Memory B cell (primary cell): ENCODE results near the gene PPP2R5B.

ENCODE experiments used
- ATAC-seq: fragments of 150-1000 bp; cut with Tn5 transposase; 2 replicates; pipeline ENCODE4 v1.10.0; 2021; ENCODE audit warnings: low read depth, mild to moderate bottlenecking, moderate library complexity
- DNase-seq, 2 donors: peaks; one replicate each; pipeline ENCODE4 v3.0.0; 2022; ENCODE audit warnings: low spot score in 2 of 2
- H3K27ac Mint-ChIP-seq: one replicate; pipeline ENCODE4 v1.8.0; 2022; ENCODE audit warnings: mild to moderate bottlenecking, moderate library complexity, mixed read lengths
- H3K27me3 Mint-ChIP-seq: one replicate; pipeline ENCODE4 v1.8.0; 2022; ENCODE audit warnings: mixed read lengths
- H3K36me3 Mint-ChIP-seq: one replicate; pipeline ENCODE4 v1.8.0; 2022; ENCODE audit warnings: mild to moderate bottlenecking, mixed read lengths
- H3K4me1 Mint-ChIP-seq: one replicate; pipeline ENCODE4 v1.8.0; 2022; ENCODE audit warnings: mixed read lengths
- H3K4me3 Mint-ChIP-seq: one replicate; pipeline ENCODE4 v1.8.0; 2022; ENCODE audit warnings: mild to moderate bottlenecking, moderate library complexity, mixed read lengths
- H3K9me3 Mint-ChIP-seq: one replicate; pipeline ENCODE4 v1.8.0; 2022; ENCODE audit warnings: mixed read lengths

Gene PPP2R5B

GRCh38 chr11:64894070-64894811 lies 30.2 kb upstream of the PPP2R5B start:
- Mint-ChIP-seq H3K27ac (no peak overlapping the region), H3K36me3 (peaks cover under 1% of the 10 kb centered on the region), H3K27me3 (no peaks in the 10 kb centered on the region), H3K9me3 (no peaks in the 10 kb centered on the region), H3K4me1 (peaks cover 5% of the 10 kb centered on the region), H3K4me3 (no peak overlapping the region)
- ATAC-seq (peak; percentile 99), DNase-seq (peak; percentile 91 to 97)

DNA sequence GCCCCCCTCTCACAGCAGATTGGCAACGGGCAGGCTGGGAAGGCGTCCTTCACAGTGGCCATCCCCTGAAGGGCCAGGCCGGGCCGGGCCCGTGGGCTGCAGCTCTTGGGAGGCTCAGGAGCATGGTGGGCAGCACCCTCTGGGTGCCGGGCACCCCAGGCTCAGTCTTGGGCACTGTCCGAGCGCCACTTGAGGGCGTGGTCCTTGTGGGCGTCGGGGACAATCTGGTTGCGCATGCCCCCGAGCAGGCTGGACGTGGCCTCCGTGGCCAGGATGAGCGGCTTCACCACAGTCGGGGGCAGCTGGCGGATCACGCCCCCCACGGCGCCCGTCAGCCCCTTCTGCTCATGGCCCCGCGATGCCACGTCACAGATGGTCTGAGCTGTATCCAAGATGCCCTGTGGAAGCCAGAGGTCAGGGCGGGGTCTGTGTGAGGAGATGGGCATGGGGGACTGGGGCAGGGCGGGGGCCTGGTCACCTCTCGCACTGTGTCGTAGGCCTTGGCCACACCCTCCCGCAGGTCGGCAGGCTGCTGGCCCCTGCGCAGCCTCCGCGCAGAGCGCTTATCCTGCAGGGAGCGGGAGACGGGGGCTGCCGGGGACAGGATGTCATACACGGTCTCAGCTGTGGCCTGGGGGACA lies 29.6 kb upstream of the PPP2R5B start:
- Mint-ChIP-seq H3K27ac (no peak overlapping the region), H3K27me3 (no peaks in the 10 kb centered on the region), H3K9me3 (no peaks in the 10 kb centered on the region), H3K36me3 (peaks cover 4% of the 10 kb centered on the region), H3K4me1 (peaks cover 5% of the 10 kb centered on the region), H3K4me3 (no peak overlapping the region)
- DNase-seq (no peak), ATAC-seq (no peak)

DNA sequence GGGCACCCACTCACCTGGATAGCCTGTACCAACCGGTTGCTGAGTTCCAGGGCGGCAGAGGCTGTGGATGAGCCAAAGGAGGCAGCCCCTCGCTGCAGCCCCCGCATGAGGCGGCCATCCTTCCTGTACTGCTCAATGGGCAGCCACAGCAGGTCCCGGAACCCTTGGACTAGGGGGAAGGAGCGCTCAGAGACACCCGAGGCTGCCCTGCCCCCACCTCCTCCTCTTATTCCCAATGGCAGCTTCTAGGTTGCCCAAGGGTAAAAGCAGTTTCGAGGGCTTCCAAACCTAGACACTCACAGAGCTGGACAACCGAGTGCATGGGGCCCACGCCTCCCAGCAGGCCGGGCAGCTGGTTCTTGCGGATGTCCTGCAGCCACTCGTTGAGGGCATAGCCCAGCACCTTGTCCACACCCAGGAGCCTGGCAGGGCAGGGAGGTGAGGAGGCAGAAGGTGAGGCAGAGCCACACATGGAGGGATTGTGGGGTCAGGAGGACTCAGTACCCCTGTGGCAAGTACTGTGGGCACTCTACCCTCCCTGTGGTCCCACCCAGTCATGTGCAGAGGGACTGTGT lies 28.0 kb upstream of the PPP2R5B start:
- H3K36me3 Mint-ChIP-seq, result peaks cover 7% of the 10 kb centered on the region
- no peak overlapping the region for H3K27ac Mint-ChIP-seq

GRCh38 chr11:64897381-64898075 lies 27.0 kb upstream of the PPP2R5B start:
- Mint-ChIP-seq H3K27me3 (no peaks in the 10 kb centered on the region), H3K9me3 (no peaks in the 10 kb centered on the region), H3K36me3 (peaks cover 7% of the 10 kb centered on the region), H3K4me3 (no peak overlapping the region), H3K4me1 (peaks cover 7% of the 10 kb centered on the region), H3K27ac (no peak overlapping the region)
- no peak for DNase-seq
- no peak for ATAC-seq

More for the DNA sequence above, 28.0 kb upstream of the PPP2R5B start:
- H3K9me3 Mint-ChIP-seq, result no peaks in the 10 kb centered on the region
- peaks cover 9% of the 10 kb centered on the region for H3K4me1 Mint-ChIP-seq
- no peak for ATAC-seq
- H3K27me3 Mint-ChIP-seq, result no peaks in the 10 kb centered on the region
- DNase-seq, result no peak
- no peak overlapping the region for H3K4me3 Mint-ChIP-seq

GRCh38 chr11:64898076-64898445 lies 26.4 kb upstream of the PPP2R5B start:
- DNase-seq (no peak), ATAC-seq (no peak)
- Mint-ChIP-seq H3K4me3 (no peak overlapping the region), H3K27ac (no peak overlapping the region), H3K4me1 (peaks cover 7% of the 10 kb centered on the region), H3K9me3 (no peaks in the 10 kb centered on the region), H3K36me3 (peaks cover 7% of the 10 kb centered on the region), H3K27me3 (no peaks in the 10 kb centered on the region)

GRCh38 chr11:64898541-64898940 lies 25.9 kb upstream of the PPP2R5B start:
- H3K27ac Mint-ChIP-seq, result no peak overlapping the region
- H3K4me1 Mint-ChIP-seq, result peaks cover 7% of the 10 kb centered on the region
- no peaks in the 10 kb centered on the region for H3K27me3 Mint-ChIP-seq
- H3K4me3 Mint-ChIP-seq, result no peak overlapping the region
- peaks cover 7% of the 10 kb centered on the region for H3K36me3 Mint-ChIP-seq
- ATAC-seq, result no peak
- no peak for DNase-seq
- H3K9me3 Mint-ChIP-seq, result no peaks in the 10 kb centered on the region

- peaks cover 9% of the 10 kb centered on the region for H3K36me3 Mint-ChIP-seq
- peak overlapping the region; percentile 58 for H3K27ac Mint-ChIP-seq
- ATAC-seq, result peak; percentile 96
- no peak for DNase-seq
- H3K4me3 Mint-ChIP-seq, result no peak overlapping the region
- H3K9me3 Mint-ChIP-seq, result no peaks in the 10 kb centered on the region
- H3K4me1 Mint-ChIP-seq, result peaks cover 4% of the 10 kb centered on the region
- no peaks in the 10 kb centered on the region for H3K27me3 Mint-ChIP-seq
These were observed 24.2 kb upstream of the PPP2R5B start for GRCh38 chr11:64900263-64900678.

GRCh38 chr11:64900774-64901173 lies 23.7 kb upstream of the PPP2R5B start:
- H3K36me3 Mint-ChIP-seq, result peaks cover 11% of the 10 kb centered on the region
- H3K27me3 Mint-ChIP-seq, result no peaks in the 10 kb centered on the region
- no peak for ATAC-seq
- DNase-seq, result no peak
- H3K4me3 Mint-ChIP-seq, result no peak overlapping the region
- H3K4me1 Mint-ChIP-seq, result peaks cover 4% of the 10 kb centered on the region
- H3K9me3 Mint-ChIP-seq, result no peaks in the 10 kb centered on the region
- H3K27ac Mint-ChIP-seq, result no peak overlapping the region

DNA sequence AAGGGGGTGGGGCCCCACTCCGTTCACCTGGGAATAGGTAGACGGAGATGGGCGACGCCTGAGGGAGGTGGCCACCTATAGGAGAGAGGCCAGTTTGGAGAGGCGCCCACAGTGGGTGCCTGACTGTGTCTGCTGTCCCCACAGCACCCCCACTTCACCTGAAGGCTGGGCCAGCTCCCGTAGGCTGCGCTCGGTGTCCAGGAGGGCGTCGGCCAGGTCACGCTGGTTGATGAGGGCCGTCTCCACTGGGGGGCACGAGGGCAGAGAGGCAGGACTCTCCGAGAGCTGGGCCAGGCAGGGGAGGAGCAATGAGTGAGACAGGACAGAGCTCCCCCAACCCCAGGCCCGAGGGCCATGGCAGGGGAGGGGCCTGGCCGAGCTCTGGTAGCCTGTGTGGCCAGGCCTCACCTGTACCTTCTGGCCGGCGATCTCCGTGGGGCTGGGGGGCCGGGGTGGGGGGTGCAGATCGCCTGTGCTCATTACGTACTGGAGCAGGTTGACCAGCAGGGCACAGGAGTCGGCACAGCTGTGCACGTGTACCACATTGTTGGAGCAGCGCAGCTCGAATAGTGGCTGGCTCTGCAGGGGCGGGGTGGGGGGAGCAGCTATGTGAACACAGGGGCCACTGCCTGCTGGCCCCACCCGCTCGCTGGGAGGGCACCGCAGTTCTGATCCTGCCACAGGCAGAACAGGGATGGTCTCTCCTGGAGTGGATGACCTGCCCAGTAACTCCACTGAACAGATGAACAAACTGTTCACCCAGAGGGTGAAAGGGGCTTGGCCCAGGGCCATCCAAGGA lies 22.2 kb upstream of the PPP2R5B start:
- Mint-ChIP-seq H3K4me1 (peaks cover 4% of the 10 kb centered on the region), H3K27ac (no peak overlapping the region), H3K4me3 (no peak overlapping the region), H3K36me3 (peaks cover 13% of the 10 kb centered on the region), H3K9me3 (no peaks in the 10 kb centered on the region), H3K27me3 (no peaks in the 10 kb centered on the region)
- ATAC-seq (no peak), DNase-seq (no peak)

DNA sequence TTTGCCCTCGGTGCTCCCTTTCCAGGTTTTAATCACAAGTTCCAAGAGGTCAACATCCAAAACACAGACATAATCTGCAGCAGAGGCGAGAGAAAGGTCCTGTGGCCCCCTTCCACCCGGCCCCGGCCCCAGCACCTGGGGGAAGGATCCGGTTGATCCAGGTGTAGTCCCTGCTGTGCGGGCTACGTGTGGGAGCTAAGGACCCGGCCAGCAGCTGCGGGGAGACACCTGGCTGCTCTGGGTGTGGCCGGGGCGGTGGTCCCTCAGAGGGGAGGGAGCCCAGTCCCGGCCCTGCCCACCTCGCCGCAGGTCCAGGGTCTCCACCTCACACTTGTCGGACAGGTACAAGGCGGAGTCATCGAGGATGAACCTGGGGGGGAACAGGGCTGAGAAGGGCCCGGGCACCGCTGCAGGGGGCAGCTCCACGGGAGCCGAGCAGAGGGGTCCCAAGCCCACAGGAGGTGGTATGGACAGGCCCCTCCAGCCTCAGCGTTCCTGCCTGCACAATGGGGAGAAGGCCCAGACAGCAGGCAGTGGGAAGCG lies 21.1 kb upstream of the PPP2R5B start:
- Mint-ChIP-seq H3K4me1 (peaks cover 4% of the 10 kb centered on the region), H3K27me3 (no peaks in the 10 kb centered on the region), H3K9me3 (no peaks in the 10 kb centered on the region), H3K36me3 (peaks cover 17% of the 10 kb centered on the region), H3K4me3 (no peak overlapping the region), H3K27ac (no peak overlapping the region)
- DNase-seq (no peak), ATAC-seq (no peak)

- ATAC-seq, result no peak
- Mint-ChIP-seq H3K9me3 (no peaks in the 10 kb centered on the region), H3K4me3 (no peak overlapping the region), H3K27ac (no peak overlapping the region), H3K27me3 (no peaks in the 10 kb centered on the region), H3K36me3 (peaks cover 17% of the 10 kb centered on the region), H3K4me1 (no peaks in the 10 kb centered on the region)
- no peak for DNase-seq
These were observed 18.8 kb upstream of the PPP2R5B start for GRCh38 chr11:64905516-64906313.

GRCh38 chr11:64906314-64906635 lies 18.2 kb upstream of the PPP2R5B start:
- Mint-ChIP-seq H3K27ac (no peak overlapping the region), H3K36me3 (peaks cover 22% of the 10 kb centered on the region), H3K4me3 (no peak overlapping the region), H3K4me1 (no peaks in the 10 kb centered on the region), H3K9me3 (no peaks in the 10 kb centered on the region), H3K27me3 (no peaks in the 10 kb centered on the region)
- no peak for DNase-seq
- ATAC-seq, result no peak

- DNase-seq (no peak), ATAC-seq (no peak)
- Mint-ChIP-seq H3K27ac (no peak overlapping the region), H3K27me3 (no peaks in the 10 kb centered on the region), H3K4me1 (peaks cover 4% of the 10 kb centered on the region), H3K9me3 (no peaks in the 10 kb centered on the region), H3K36me3 (peaks cover 32% of the 10 kb centered on the region), H3K4me3 (no peak overlapping the region)
These were observed 15.7 kb upstream of the PPP2R5B start for GRCh38 chr11:64908766-64909165.
